ENCODE data around the gene ATM.
"Not testable (repeated sequence)": the region's sequence is repeated elsewhere in the genome, so short reads cannot be mapped to it uniquely, and the experiment has no call there.

ATM gene

DNA sequence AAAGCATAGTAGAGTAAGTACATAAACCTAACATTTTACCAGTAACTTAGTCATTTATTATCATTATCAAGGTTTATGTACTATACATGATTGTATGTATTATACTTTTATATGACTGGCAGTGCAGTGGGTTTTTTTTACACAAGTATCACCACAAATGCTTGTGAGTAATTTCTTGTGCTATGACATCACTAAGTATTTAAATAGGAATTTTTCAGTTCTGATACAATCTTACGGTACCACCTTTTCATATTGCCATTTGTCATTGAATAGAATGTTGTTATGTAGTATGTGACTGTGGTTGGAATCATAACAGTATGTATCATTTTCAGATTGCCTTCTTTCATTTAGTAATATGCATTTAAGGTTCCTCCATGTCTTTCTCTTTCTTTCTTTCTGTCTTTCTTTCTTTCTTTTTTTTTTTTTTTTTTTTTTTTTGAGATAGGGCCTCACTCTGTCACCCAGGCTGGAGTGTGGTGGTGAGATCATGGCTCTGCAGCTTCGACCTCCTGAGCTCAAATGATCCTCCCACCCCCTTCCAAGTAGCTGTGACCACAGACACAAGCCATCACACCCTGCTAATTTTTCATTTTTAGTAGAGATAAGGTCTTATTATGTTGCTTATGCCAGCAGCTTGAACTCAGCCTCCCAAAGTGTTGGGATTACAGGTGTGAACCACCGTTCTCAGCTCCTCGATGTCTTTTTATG, 18.6 kb downstream of the ATM start:
- no peak overlapping the region for H3K4me3 ChIP-seq (replicated peaks; ENCODE audit: low read depth, low read length)
- TF ChIP-seq, protein P1, sequence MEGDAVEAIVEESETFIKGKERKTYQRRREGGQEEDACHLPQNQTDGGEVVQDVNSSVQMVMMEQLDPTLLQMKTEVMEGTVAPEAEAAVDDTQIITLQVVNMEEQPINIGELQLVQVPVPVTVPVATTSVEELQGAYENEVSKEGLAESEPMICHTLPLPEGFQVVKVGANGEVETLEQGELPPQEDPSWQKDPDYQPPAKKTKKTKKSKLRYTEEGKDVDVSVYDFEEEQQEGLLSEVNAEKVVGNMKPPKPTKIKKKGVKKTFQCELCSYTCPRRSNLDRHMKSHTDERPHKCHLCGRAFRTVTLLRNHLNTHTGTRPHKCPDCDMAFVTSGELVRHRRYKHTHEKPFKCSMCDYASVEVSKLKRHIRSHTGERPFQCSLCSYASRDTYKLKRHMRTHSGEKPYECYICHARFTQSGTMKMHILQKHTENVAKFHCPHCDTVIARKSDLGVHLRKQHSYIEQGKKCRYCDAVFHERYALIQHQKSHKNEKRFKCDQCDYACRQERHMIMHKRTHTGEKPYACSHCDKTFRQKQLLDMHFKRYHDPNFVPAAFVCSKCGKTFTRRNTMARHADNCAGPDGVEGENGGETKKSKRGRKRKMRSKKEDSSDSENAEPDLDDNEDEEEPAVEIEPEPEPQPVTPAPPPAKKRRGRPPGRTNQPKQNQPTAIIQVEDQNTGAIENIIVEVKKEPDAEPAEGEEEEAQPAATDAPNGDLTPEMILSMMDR (IDR thresholded peaks at IDR 0.05; ENCODE audit: low read length, missing control alignments): no peak
- DNase-seq (ENCODE audit: low read depth): no peak

DNA sequence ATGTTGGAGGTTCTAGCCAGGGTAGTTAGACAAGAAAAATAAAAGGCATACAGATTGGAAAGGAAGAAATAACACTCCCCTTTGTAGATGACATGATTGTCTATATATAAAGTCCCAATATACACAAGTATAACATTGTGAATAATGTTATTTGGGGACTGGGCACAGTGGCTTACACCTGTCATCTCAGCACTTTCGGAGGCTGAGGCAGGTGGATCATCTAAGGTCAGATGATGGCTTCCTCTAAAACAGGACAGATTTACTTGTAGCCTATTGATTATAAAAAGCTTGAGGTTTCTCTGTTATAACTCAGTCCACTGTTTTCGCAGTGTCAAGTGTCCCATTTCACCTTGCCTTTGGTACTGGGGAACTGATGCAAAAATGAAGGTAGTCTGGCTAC, 19.6 kb downstream of the ATM start:
- TF ChIP-seq, protein P1 (IDR thresholded peaks at IDR 0.05; ENCODE audit: low read length, missing control alignments): no peak
- no peak overlapping the region for H3K4me3 ChIP-seq (replicated peaks; ENCODE audit: low read depth, low read length)
- DNase-seq (ENCODE audit: low read depth): no peak

DNA sequence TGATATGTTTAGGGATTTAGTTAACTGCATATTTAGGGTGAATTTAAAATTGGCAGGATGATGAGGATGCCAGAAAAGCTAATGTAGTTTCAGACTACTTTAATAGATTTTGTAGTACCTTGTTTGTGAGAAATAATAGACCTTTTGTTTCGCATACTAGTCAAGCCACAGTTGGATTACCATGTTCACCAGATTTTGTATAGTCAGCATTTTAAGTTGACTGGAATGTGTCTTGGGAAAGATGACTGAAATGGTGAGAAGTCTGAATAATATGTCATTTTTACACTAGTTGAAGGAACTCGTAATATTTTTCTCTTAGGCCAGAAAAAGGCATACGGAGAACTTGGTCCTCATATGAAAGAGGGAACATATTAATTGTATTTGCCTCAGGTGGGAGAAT, 23.4 kb downstream of the ATM start:
- TF ChIP-seq, protein P1 (IDR thresholded peaks at IDR 0.05; ENCODE audit: low read length, missing control alignments): no peak
- no peak overlapping the region for H3K4me3 ChIP-seq (replicated peaks; ENCODE audit: low read depth, low read length)
- DNase-seq (ENCODE audit: low read depth): no peak

DNA sequence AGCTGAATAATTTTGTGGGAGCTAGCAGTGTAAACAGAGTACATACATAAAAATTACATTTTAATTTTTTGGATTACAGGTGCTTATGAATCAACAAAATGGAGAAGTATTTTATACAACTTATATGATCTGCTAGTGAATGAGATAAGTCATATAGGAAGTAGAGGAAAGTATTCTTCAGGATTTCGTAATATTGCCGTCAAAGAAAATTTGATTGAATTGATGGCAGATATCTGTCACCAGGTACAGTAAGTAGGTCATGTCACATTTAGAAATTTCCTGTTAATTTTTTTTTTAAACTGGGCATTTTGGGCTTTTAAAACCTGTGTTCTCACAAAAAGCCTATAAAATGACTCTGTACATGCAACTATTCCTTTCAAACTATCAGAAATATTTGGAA, 24.0 kb downstream of the ATM start:
- H3K4me3 ChIP-seq (replicated peaks; ENCODE audit: low read depth, low read length): no peak overlapping the region
- TF ChIP-seq, protein P1 (IDR thresholded peaks at IDR 0.05; ENCODE audit: low read length, missing control alignments): no peak
- no peak for DNase-seq (ENCODE audit: low read depth)

DNA sequence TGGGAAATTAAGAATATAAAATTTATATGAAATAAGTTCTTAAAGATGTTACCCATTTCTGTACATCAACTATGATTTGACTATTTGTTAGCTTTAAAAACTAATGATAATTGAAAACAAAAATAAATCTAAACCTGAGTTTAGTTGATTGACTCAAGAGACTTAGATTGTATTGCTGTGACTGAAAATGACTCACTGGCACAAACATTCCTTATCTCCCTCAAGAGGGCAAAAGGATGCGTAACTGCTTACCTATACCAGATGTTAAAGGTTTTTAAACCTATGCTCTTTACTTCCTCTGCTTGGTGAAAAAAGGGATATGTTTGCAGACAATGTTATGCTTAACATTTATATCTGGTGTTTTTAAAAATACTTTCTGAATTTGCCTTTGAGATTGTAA, 30.3 kb downstream of the ATM start:
- no peak overlapping the region for H3K4me3 ChIP-seq (replicated peaks; ENCODE audit: low read depth, low read length)
- peak; percentile 16 for DNase-seq (ENCODE audit: low read depth)
- TF ChIP-seq, protein P1 (IDR thresholded peaks at IDR 0.05; ENCODE audit: low read length, missing control alignments): no peak

DNA sequence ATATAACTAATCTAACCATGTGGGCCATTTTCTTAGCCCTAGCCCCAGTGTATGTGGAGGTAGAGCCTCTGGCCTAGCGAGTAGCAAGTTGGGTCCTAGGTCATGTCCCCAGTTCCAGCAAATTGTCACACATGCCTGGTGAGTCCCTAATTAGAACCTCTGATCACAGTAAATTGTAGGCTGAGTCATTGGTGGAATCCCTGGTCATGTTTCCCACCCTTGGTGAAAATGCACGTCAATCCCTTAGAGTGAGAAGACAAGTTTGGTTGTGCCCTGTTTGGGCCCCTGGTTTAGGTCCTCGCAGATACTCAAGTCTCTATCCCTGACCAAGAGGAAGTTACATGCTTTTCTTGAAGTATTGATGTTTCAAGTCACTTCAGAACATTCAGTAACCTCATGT, 46.7 kb downstream of the ATM start:
- DNase-seq (ENCODE audit: low read depth): no peak
- H3K4me3 ChIP-seq (replicated peaks; ENCODE audit: low read depth, low read length): no peak overlapping the region
- TF ChIP-seq, protein P1 (IDR thresholded peaks at IDR 0.05; ENCODE audit: low read length, missing control alignments): no peak

DNA sequence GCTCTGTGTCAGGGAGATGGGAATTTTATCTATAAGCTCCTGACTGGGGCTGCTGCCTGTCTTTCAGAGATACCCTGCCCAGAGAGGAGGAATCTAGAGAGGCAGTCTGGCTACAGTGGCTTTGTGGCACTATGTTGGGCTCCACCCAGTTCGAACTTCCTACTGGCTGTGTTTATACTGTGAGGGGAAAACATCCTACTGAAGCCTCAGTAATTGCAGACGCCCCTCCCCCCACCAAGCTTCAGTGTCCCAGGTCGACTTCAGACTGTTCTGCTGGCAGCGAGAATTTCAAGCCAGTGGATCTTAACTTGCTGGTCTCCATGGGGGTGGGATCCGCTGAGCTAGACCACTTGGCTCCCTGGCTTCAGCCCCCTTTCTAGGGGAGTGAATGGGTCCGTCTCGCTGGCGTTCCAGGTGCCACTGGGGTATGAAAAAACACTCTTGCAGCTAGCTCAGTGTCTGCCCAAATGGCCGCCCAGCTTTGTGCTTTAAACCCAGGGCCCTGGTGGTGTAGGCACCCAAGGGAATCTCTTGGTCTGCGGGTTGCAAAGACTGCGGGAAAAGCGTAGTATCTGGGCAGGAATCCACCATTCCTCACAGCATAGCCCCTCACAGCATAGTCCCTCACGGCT, 54.2 kb downstream of the ATM start:
- not testable (repeated sequence) for DNase-seq (ENCODE audit: low read depth); H3K4me3 ChIP-seq (replicated peaks; ENCODE audit: low read depth, low read length)
